Gastrocnemius medialis (tissue), 4 donors: Measurements from ENCODE around the gene SERPINE1.

Experiments used
- POLR2A ChIP-seq, 2 donors: fragments of 450-650 bp; IDR thresholded peaks; one replicate each; pipeline ENCODE4 v1.6.1; 2017; ENCODE audit warnings: antibody characterized with exemption in 2 of 2, mild to moderate bottlenecking in 2 of 2, moderate library complexity in 2 of 2
- TF ChIP-seq, protein P1 (sequence below), 5 experiments: fragments of 450-650 bp in 3 of 5; fragments of 200-600 bp in 2 of 5; sonication (generic) in 2 of 5; IDR thresholded peaks in 4 of 5; conservative IDR thresholded peaks in 1 of 5; 1 replicate in 4 of 5; 2 replicates in 1 of 5; pipeline ENCODE4 v1.5.1; 2016 to 2019; ENCODE audit warnings: antibody characterized with exemption in 5 of 5, mild to moderate bottlenecking in 3 of 5, moderate library complexity in 3 of 5

DNA sequence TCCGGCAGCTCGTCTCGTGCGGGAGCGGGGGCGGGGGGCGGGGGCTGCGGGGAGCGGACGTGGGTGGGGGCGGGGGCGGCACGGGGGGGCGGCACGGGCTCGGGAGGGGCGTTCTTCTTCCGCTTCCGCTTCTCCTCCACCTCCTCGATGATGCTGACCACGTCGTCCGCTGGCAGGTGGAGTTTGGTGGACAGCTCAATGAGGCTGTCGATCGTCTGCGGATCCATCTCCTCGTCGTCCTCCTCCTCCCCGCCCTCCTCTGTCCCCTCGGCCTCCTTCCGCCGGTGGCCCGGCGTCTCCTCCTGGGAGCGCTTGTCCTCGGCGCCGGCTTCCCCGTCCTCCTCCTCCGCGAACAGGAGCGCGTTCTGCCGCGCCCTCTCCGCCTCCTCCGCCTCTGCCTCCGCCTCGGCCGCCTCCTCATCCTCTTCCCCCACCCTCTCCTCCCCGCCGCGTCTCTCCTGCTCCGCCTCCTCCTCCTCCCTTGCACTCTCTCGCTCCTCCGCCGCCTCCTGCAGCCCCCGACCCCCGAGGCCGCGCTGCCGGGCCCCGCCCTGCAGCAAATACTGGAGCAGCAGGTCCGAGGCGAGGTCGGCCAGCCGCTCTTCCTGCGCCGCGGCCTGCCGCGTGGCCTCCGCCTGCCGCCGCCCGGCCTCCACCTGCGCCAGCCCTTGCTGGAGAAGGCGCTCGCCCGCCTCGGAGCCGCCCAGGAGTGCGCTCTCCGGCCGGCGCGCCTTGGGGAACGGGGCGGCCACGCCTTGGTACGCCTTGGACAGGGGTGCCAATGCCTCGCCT, 36.6 kb downstream of the SERPINE1 start:
- TF ChIP-seq, protein P1, sequence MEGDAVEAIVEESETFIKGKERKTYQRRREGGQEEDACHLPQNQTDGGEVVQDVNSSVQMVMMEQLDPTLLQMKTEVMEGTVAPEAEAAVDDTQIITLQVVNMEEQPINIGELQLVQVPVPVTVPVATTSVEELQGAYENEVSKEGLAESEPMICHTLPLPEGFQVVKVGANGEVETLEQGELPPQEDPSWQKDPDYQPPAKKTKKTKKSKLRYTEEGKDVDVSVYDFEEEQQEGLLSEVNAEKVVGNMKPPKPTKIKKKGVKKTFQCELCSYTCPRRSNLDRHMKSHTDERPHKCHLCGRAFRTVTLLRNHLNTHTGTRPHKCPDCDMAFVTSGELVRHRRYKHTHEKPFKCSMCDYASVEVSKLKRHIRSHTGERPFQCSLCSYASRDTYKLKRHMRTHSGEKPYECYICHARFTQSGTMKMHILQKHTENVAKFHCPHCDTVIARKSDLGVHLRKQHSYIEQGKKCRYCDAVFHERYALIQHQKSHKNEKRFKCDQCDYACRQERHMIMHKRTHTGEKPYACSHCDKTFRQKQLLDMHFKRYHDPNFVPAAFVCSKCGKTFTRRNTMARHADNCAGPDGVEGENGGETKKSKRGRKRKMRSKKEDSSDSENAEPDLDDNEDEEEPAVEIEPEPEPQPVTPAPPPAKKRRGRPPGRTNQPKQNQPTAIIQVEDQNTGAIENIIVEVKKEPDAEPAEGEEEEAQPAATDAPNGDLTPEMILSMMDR (IDR thresholded peaks at IDR 0.05 in 4 of 5, conservative IDR thresholded peaks at IDR 0.05 in 1 of 5) = no peak
- TF ChIP-seq POLR2A (IDR thresholded peaks at IDR 0.05) = no peak
